DMS53 treated with DMSO at 0.1 percent for 48 hours (cell line): ENCODE results near the gene APOL2.
"Not testable (repeated sequence)": the region's sequence is repeated elsewhere in the genome, so short reads cannot be mapped to it uniquely, and the experiment has no call there.

ENCODE experiments used
- DNase-seq: peaks from one replicate; lab custom pipeline; 2025; ENCODE audit not compliant: unreplicated experiment; lab: John Stamatoyannopoulos, UW

Gene APOL2

GRCh38 chr22:36244522-36245391 is 5.4 kb upstream of the APOL2 start:
- DNase-seq: no peak

- DNase-seq: no peak
Observed at GRCh38 chr22:36243986-36244385, 4.7 kb upstream of the APOL2 start.

- no peak for DNase-seq
Observed at GRCh38 chr22:36239150-36239400, 252 bp downstream of the APOL2 start.

- no peak for DNase-seq
Observed at GRCh38 chr22:36238373-36239149, 766 bp downstream of the APOL2 start.

GRCh38 chr22:36237462-36238372 is 1.6 kb downstream of the APOL2 start:
- DNase-seq: no peak

GRCh38 chr22:36236388-36237319 is 2.7 kb downstream of the APOL2 start:
- no peak for DNase-seq

GRCh38 chr22:36235585-36235984 is 3.7 kb downstream of the APOL2 start:
- DNase-seq: no peak

- no peak for DNase-seq
Observed at GRCh38 chr22:36234919-36235318, 4.4 kb downstream of the APOL2 start.

- no peak for DNase-seq
Observed at GRCh38 chr22:36234213-36234612, 5.1 kb downstream of the APOL2 start.

GRCh38 chr22:36233796-36234195 is 5.5 kb downstream of the APOL2 start:
- no peak for DNase-seq

- DNase-seq: no peak
Observed at GRCh38 chr22:36232715-36233401, 6.5 kb downstream of the APOL2 start.

- DNase-seq: not testable (repeated sequence)
Observed at GRCh38 chr22:36231051-36231450, 8.3 kb downstream of the APOL2 start.

- not testable (repeated sequence) for DNase-seq
Observed at GRCh38 chr22:36229649-36230048, 9.7 kb downstream of the APOL2 start.

- no peak for DNase-seq
Observed at GRCh38 chr22:36228944-36229343, 10.4 kb downstream of the APOL2 start.

GRCh38 chr22:36228369-36228768 is 11.0 kb downstream of the APOL2 start:
- DNase-seq: not testable (repeated sequence)

- no peak for DNase-seq
Observed at GRCh38 chr22:36227806-36228205, 11.5 kb downstream of the APOL2 start.

GRCh38 chr22:36227396-36227795 is 11.9 kb downstream of the APOL2 start:
- no peak for DNase-seq

GRCh38 chr22:36226189-36226588 is 13.1 kb downstream of the APOL2 start:
- DNase-seq: no peak

GRCh38 chr22:36225333-36225922 is 13.9 kb downstream of the APOL2 start:
- no peak for DNase-seq
